GM18508 (cell line): ENCODE results near the gene ABO.
"Not testable (repeated sequence)": the region's sequence is repeated elsewhere in the genome, so short reads cannot be mapped to it uniquely, and the experiment has no call there.

Experiments
- ATAC-seq: cut with Tn5 transposase; IDR thresholded peaks from one replicate; pipeline ENCODE4 v1.9.1; 2021; ENCODE audit warnings: moderate number of reproducible peaks; ENCODE audit not compliant: insufficient read depth, unreplicated experiment

The ABO gene

GRCh38 chr9:133248726-133249295, 26.2 kb downstream of the ABO start:
- no peak for ATAC-seq

GRCh38 chr9:133247632-133248031, 27.4 kb downstream of the ABO start:
- ATAC-seq = no peak

GRCh38 chr9:133246991-133247390, 28.0 kb downstream of the ABO start:
- no peak for ATAC-seq

GRCh38 chr9:133246562-133246961, 28.4 kb downstream of the ABO start:
- no peak for ATAC-seq

GRCh38 chr9:133242991-133243390, 32.0 kb downstream of the ABO start:
- no peak for ATAC-seq

- no peak for ATAC-seq
These were observed 32.8 kb downstream of the ABO start for GRCh38 chr9:133242241-133242640.

GRCh38 chr9:133239533-133240090, 35.4 kb downstream of the ABO start:
- no peak for ATAC-seq

GRCh38 chr9:133238851-133239532, 36.0 kb downstream of the ABO start:
- no peak for ATAC-seq

- ATAC-seq = no peak
These were observed 36.6 kb downstream of the ABO start for GRCh38 chr9:133238272-133238850.

GRCh38 chr9:133237035-133237731, 37.8 kb downstream of the ABO start:
- ATAC-seq = no peak

GRCh38 chr9:133236291-133237034, 38.5 kb downstream of the ABO start:
- not testable (repeated sequence) for ATAC-seq

GRCh38 chr9:133235549-133236222, 39.3 kb downstream of the ABO start:
- ATAC-seq = no peak

- no peak for ATAC-seq
These were observed 40.3 kb downstream of the ABO start for GRCh38 chr9:133234577-133235322.

- ATAC-seq = no peak
These were observed 41.1 kb downstream of the ABO start for GRCh38 chr9:133233681-133234432.

GRCh38 chr9:133231934-133232568, 43.0 kb downstream of the ABO start:
- ATAC-seq = not testable (repeated sequence)

- not testable (repeated sequence) for ATAC-seq
These were observed 44.5 kb downstream of the ABO start for GRCh38 chr9:133230514-133230913.

GRCh38 chr9:133230093-133230492, 44.9 kb downstream of the ABO start:
- ATAC-seq = no peak
